Measurements from ENCODE around the gene TFPI2.

TFPI2 gene, protein sequence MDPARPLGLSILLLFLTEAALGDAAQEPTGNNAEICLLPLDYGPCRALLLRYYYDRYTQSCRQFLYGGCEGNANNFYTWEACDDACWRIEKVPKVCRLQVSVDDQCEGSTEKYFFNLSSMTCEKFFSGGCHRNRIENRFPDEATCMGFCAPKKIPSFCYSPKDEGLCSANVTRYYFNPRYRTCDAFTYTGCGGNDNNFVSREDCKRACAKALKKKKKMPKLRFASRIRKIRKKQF

DNA sequence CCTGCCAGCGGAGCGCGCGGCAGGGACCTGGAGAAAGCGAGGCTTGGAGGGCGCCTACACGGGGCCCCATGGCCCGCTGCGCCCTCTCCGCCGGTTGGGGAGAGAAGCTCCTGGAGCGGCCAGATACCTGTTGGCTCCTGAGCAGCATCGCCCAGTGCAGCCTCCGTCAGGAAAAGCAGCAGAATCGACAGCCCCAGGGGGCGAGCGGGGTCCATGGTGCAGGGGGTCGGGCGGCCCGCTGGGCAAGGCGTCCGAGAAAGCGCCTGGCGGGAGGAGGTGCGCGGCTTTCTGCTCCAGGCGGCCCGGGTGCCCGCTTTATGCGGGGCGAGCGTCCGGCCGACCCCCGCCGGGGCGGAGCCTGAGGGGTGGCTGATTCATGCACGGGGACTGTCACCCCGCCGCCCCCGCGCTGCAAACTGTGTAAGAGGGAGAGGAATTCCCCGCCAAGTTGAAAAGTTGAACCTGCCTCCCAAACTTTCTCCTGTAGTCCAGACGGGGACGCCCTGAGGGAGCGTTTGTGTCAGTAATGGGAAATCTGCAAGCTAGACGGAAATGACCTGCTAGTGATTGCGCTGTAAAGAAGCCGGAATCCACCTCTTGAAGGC lies at the start of gene TFPI2:
TSS of gene TFPI2 (minus strand) at position 290 of the 605 bp plus-strand sequence. CDS start at position 215, 75 bp downstream.
- no peak within 1 kb of the TSS for H3K4me3 ChIP-seq (ENCODE audit: low read depth, low read length)
- TF ChIP-seq, protein P1, sequence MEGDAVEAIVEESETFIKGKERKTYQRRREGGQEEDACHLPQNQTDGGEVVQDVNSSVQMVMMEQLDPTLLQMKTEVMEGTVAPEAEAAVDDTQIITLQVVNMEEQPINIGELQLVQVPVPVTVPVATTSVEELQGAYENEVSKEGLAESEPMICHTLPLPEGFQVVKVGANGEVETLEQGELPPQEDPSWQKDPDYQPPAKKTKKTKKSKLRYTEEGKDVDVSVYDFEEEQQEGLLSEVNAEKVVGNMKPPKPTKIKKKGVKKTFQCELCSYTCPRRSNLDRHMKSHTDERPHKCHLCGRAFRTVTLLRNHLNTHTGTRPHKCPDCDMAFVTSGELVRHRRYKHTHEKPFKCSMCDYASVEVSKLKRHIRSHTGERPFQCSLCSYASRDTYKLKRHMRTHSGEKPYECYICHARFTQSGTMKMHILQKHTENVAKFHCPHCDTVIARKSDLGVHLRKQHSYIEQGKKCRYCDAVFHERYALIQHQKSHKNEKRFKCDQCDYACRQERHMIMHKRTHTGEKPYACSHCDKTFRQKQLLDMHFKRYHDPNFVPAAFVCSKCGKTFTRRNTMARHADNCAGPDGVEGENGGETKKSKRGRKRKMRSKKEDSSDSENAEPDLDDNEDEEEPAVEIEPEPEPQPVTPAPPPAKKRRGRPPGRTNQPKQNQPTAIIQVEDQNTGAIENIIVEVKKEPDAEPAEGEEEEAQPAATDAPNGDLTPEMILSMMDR (IDR thresholded peaks at IDR 0.05; ENCODE audit: control insufficient read depth, extremely low read depth, insufficient read depth) = no peak
- DNase-seq (ENCODE audit: low read depth) = no peak

DNA sequence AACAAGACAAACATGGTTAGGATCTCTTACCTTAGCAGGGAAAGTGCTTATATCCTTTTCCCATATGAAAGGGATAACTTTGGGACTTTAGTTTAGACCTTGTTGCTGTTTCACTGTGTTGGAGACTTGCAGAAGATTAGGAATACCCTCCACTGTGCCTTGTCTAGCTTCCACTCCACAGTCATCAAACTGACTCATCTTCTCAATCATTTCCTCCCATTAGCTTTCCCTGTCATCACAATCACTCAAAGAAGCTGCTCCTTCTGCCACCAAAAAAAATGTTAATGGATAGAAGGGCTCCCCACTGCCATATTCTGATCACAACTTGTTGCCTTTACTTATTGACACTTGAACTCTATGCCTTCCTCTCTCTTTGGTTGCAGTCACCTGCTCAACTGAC lies 47.7 kb upstream of the TFPI2 start:
- TF ChIP-seq, protein P1 (IDR thresholded peaks at IDR 0.05; ENCODE audit: control insufficient read depth, extremely low read depth, insufficient read depth) = no peak
- H3K4me3 ChIP-seq (ENCODE audit: low read depth, low read length) = no peak overlapping the region
- DNase-seq (ENCODE audit: low read depth) = no peak

DNA sequence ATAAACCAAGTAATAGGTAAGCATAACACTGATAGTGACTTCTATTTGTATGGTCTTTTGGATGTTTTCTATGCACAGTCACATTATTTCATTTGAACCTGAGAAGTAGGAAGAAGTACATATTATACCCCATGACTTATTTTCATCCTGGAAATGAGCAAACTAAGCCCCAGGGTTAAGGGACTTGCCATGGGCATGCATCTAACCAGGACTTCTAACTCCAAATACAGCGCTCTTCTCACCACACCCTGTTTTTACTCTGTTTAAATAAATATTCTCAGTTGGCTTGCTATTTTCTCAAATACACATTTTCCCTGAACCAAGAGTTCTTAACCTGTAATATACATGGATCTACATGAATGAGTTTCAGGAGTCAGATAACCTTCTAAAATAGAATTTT lies 47.3 kb upstream of the TFPI2 start:
- H3K4me3 ChIP-seq (ENCODE audit: low read depth, low read length) = no peak overlapping the region
- no peak for DNase-seq (ENCODE audit: low read depth)
- TF ChIP-seq, protein P1 (IDR thresholded peaks at IDR 0.05; ENCODE audit: control insufficient read depth, extremely low read depth, insufficient read depth) = no peak

DNA sequence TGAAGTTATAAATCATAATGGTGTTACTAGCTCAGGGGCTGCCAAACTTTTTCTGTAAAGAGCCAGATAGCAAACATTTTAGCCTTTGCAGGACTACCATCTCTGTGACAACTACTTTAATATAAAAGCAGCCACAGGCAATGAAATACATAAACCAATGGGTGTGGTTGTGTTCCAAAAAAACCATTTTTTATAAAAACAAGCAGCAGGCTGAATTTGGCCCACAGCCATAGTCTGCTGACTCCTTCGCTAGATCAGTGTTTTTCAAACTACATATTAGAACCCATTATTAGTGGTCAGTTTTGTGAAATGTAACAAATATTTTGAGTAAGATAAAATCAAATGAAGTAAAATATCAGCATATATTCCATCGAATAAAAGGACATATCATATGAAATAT lies 44.5 kb upstream of the TFPI2 start:
- H3K4me3 ChIP-seq (ENCODE audit: low read depth, low read length) = no peak overlapping the region
- DNase-seq (ENCODE audit: low read depth) = no peak
- TF ChIP-seq, protein P1 (IDR thresholded peaks at IDR 0.05; ENCODE audit: control insufficient read depth, extremely low read depth, insufficient read depth) = no peak

DNA sequence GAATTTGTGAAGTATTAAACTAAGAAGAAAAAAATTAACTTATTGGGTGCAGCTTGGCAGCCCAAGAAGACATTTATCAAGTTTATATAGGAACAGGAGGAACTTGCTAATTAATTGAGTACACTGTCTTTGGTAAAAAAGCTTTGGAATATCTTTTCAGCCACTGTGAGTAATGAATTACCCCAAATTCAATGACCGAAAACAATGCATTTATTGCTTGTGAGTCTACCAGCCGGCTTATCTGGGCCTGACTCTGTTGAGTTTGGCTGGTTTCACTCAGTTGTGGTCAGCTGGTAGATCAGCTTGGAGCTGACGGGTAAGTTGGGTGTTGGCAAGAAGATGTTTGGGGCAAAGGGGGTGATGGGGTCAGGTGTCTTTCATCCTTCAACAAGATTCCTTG lies 42.6 kb upstream of the TFPI2 start:
- TF ChIP-seq, protein P1 (IDR thresholded peaks at IDR 0.05; ENCODE audit: control insufficient read depth, extremely low read depth, insufficient read depth) = no peak
- no peak for DNase-seq (ENCODE audit: low read depth)
- H3K4me3 ChIP-seq (ENCODE audit: low read depth, low read length) = no peak overlapping the region

DNA sequence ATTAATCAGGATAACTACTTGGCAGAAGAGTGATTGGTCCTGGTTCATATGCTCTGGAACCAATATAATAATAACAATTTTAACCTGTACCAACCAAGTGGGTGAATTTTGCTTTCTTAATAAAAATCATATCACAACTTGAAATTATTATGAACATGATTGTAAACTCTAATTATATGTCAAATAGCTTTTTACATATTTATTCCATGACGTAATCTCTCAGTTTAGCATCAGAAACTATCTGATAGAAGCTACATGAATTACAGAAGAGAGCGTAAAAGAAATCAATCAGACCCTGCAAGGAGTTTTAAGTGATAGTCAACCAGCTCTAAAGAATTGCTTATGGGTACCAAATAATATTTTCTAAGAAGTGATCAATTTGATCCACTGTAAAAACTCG lies 41.1 kb upstream of the TFPI2 start:
- DNase-seq (ENCODE audit: low read depth) = no peak
- TF ChIP-seq, protein P1 (IDR thresholded peaks at IDR 0.05; ENCODE audit: control insufficient read depth, extremely low read depth, insufficient read depth) = no peak

DNA sequence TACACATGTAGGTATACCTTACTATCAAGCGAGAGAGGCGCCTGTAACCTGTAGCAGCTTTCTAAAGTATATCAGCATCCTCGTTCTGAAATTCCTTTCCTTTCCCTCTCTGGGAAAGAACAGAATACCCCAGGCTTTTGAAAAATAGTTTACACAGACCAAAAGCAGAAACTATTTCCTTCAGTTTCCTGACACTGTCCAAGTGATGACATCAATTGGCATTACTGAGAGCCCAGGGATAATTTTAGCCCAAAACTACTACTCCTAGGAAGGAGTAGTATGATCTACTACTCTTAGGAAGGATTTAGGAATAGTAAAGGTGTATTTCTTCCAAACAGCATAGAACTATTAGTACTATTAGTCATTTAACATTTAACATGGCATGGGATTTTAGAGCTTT lies 37.0 kb upstream of the TFPI2 start:
- TF ChIP-seq, protein P1 (IDR thresholded peaks at IDR 0.05; ENCODE audit: control insufficient read depth, extremely low read depth, insufficient read depth) = no peak
- H3K4me3 ChIP-seq (ENCODE audit: low read depth, low read length) = no peak overlapping the region
- no peak for DNase-seq (ENCODE audit: low read depth)

More for the DNA sequence above, 41.1 kb upstream of the TFPI2 start:
- H3K4me3 ChIP-seq (ENCODE audit: low read depth, low read length) = no peak overlapping the region

Measured in LNCaP clone FGC (cell line).